DMS114 treated with DMSO at 0.1 percent for 48 hours (cell line): ENCODE measurements around the gene BSN.

Experiments used
- DNase-seq: peaks from one replicate; lab custom pipeline; 2025; ENCODE audit not compliant: unreplicated experiment; lab: John Stamatoyannopoulos, UW

BSN gene

DNA sequence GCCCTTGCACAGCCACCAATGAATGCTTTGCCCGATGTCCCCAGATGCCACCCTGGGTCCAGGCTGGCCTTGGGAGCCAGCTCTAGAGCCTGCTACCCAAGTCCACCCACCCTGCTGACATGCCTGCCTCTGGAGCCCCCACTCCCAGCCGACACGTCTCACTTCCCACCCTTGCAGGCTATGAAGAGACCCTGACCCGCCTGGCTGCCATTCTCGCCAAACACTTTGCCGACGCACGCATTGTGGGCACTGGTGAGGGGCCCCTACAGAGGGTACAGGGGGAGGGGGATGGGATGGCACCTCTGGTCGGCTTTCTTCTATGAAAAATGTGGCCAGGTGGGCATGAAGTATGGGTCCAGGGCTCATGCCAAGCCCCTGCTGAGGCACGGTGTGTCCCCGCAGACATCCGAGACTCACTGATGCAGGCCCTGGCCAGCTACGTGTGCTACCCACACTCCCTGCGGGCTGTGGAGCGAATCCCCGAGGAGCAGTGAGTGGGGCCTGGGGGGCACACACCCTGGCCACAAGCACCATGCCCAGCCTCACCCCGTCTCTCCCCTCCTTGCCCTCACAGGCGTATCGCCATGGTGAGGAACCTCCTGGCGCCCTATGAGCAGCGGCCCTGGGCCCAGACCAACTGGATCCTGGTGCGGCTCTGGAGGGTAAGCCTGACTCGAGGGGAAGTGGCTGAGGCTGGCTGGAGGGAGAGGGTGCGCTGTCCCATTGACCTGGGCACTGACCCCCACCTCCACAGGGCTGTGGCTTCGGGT is 159.2 kb downstream of the BSN start:
- DNase-seq: no peak

DNA sequence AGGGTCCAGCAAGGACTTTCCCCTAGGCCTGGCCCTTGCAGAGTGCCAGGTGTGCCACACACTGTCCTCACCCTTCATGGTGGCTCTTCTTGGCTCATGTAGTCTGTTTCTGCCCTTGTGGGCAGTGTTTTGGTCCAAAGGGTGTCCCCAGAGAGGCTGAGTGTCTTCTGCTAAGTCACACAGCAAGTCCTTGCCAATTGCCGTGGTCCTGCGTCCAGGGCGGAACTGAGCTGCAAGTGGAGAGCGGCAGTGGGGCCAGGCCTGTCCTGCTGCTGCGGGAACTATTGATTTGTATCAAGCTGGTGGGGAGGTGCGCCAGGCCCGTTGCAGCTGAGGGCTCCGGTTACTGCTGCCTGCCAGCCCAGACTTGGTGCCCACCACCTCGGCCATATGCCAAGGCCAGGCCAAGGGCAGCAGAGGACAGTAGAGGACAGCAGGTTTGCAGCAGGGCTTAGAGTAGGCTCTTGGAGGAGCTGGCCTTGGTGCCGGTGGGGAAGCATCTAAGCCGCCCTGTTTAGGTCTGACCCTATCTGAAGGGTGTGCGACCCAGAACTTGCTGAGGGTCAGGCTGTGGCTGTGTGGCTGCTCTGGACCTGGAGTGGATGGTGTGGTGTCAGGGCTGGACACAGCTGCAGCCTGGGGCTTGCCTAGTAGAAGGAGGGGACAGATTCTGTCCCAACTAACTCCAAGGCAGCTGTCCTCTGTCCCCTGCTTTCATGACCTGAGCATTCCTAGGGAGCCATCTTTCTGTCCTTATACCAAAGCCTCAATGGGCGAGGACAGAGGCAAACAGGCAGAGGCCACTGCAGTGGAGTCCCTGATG is 160.7 kb downstream of the BSN start:
- DNase-seq: no peak

GRCh38 chr3:49715611-49716121 is 161.4 kb downstream of the BSN start:
- no peak for DNase-seq

GRCh38 chr3:49716169-49716568 is 161.9 kb downstream of the BSN start:
- DNase-seq: no peak

- DNase-seq: no peak
Measured at GRCh38 chr3:49716691-49717210, 162.5 kb downstream of the BSN start.

GRCh38 chr3:49717211-49717958 is 163.1 kb downstream of the BSN start:
- DNase-seq: no peak

DNA sequence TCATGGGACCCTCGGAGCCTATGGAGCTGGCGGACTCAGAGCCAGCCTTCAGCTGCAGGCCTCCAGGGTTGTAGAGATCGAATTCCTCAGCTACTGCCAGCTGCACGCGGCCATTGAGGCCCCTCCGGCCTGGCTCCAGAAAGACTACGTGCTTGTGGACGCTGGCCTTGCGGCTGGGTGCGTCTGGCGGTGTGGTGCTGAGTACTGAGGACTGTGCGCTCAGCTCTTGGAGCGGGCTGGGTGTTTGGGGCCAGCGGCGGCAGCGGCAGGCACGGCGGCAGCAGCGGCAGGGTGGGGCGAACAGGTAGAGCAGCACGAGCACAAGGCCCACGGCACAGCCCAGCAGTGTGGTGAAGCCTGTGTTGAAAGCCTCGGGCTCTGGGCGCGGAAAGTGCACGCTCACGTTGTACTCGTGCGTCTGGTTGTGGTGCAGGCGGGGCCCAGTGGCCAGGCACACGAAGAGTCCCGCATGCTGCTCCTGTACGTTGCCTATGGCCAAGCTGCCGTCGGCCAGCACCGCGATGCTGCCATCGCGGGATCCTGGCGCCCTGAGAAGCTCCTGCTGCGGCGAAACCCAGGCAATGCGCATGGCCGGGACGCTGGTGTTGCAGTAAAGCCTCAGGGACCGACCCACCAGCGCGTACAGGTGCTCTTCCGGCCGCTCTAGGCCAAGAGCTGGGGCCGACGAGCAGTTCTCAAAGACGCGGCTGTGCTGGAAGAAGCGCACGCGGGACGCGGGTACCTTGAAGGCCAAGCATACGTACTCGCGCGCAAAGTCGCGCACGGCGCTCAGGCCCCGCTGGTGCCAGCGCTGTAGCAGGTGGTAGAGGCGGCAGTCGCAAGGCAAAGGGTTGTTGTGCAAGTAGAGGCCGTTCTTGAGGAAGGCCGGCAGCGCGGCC is 163.9 kb downstream of the BSN start:
- DNase-seq: no peak

DNA sequence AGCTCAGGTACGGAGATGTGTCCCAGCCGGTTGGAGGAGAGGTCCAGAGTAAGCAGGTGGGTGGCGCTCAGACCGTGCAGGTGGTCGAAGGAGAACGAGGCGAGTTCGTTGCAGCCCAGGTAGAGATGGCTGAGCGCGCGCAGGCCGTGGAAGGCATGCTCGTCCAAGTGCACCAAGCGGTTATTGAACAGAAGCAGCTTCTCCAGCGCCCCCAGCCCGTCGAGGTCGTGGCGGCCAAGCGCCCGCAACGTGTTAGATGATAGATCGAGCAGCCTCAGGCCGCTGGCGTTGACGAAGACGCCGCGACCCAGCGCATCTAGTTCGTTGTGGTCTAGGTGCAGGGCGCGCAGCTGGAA is 164.6 kb downstream of the BSN start:
- DNase-seq: no peak

DNA sequence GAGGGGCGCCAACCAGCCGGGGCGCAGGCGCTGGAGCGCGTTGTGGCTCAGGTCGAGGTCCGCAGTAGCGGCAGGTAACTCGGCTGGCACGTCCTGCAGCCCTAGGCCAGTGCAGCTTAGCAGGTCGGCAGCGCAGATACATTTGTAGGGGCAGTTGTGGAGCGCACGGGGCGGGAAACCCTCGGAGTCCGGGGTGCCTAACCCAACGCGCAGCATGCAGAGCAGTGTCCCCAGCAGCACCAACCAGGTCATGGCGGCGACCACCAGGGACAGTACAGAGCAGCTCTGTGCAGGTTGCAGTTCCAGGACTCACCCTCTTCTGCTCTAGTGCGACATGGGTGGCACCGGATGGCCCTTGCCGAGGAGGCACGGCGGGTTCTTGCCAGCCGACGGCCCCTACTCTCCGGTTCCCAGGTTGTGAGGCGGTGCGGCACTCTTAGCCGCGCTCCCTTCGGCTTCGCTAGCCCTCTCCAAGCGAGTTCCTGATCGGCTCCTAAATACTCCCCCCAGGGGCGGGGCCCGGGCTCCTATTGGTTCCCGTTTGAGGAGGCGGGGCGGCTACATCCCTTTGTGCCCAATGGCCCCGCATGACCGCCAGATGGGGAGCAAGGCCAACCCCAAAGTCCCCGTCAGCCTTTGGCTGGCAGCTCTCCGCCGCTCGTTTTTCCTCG is 165.1 kb downstream of the BSN start, which contains the start of gene AMIGO3:
Gene AMIGO3, minus strand, starts transcription at position 471 of the 671 bp plus-strand sequence. Its CDS starts 219 bp downstream, at position 252.
- DNase-seq: no peak
